ENCODE measurements around the gene SDHB. TPM values are rescaled to one million over a fixed set of nuclear protein-coding genes. Genes with fewer than 3 reads are reported as not detected.

The SDHB gene
- total RNA-seq, 1 donor from 2014 or later = 69.0 TPM

DNA sequence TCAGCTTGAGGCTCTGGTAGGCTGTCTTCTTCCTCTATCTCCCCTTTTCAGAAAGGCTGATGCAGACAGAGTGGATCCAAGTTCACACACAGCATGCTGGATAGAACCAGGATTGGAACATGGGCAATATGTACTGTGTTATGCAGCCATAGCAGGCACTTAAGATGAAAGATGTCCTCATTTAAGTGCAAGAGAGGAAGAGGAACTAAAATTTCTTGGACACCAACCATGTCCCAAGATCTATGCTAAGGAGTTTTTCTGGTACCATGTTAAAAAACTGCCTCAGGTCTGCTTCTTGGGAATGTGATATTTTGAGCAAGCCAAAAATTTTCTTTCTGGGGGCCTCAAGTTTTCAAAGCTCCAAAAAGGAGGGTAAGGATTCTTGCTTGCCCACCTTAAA lies 1.2 kb downstream of the SDHB start:
- Mint-ChIP-seq H3K9me3 (ENCODE audit: unreplicated experiment) (no peaks in the 10 kb centered on the region), H3K27me3 (ENCODE audit: unreplicated experiment) (no peaks in the 10 kb centered on the region), H3K4me3 (ENCODE audit: unreplicated experiment) (peak overlapping the region; percentile 100), H3K4me1 (ENCODE audit: unreplicated experiment) (peaks cover 23% of the 10 kb centered on the region), H3K27ac (ENCODE audit: unreplicated experiment) (no peak overlapping the region), H3K36me3 (ENCODE audit: unreplicated experiment) (peaks cover 5% of the 10 kb centered on the region)
- TF ChIP-seq, protein P1, sequence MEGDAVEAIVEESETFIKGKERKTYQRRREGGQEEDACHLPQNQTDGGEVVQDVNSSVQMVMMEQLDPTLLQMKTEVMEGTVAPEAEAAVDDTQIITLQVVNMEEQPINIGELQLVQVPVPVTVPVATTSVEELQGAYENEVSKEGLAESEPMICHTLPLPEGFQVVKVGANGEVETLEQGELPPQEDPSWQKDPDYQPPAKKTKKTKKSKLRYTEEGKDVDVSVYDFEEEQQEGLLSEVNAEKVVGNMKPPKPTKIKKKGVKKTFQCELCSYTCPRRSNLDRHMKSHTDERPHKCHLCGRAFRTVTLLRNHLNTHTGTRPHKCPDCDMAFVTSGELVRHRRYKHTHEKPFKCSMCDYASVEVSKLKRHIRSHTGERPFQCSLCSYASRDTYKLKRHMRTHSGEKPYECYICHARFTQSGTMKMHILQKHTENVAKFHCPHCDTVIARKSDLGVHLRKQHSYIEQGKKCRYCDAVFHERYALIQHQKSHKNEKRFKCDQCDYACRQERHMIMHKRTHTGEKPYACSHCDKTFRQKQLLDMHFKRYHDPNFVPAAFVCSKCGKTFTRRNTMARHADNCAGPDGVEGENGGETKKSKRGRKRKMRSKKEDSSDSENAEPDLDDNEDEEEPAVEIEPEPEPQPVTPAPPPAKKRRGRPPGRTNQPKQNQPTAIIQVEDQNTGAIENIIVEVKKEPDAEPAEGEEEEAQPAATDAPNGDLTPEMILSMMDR (IDR thresholded peaks at IDR 0.05) = no peak
- no peak for DNase-seq (ENCODE audit: extremely low spot score, unreplicated experiment)

GRCh38 chr1:17052038-17052437 lies 1.8 kb downstream of the SDHB start:
- Mint-ChIP-seq H3K27ac (ENCODE audit: unreplicated experiment) (no peak overlapping the region), H3K4me1 (ENCODE audit: unreplicated experiment) (peaks cover 23% of the 10 kb centered on the region), H3K4me3 (ENCODE audit: unreplicated experiment) (peak overlapping the region; percentile 100), H3K9me3 (ENCODE audit: unreplicated experiment) (no peaks in the 10 kb centered on the region), H3K27me3 (ENCODE audit: unreplicated experiment) (no peaks in the 10 kb centered on the region), H3K36me3 (ENCODE audit: unreplicated experiment) (peaks cover 5% of the 10 kb centered on the region)
- DNase-seq (ENCODE audit: extremely low spot score, unreplicated experiment) = no peak
- TF ChIP-seq, protein P1 (IDR thresholded peaks at IDR 0.05) = no peak

- Mint-ChIP-seq H3K36me3 (ENCODE audit: unreplicated experiment) (peaks cover 15% of the 10 kb centered on the region), H3K4me3 (ENCODE audit: unreplicated experiment) (no peak overlapping the region), H3K27ac (ENCODE audit: unreplicated experiment) (no peak overlapping the region), H3K27me3 (ENCODE audit: unreplicated experiment) (no peaks in the 10 kb centered on the region), H3K4me1 (ENCODE audit: unreplicated experiment) (peaks cover 18% of the 10 kb centered on the region), H3K9me3 (ENCODE audit: unreplicated experiment) (no peaks in the 10 kb centered on the region)
- no peak for DNase-seq (ENCODE audit: extremely low spot score, unreplicated experiment)
- TF ChIP-seq, protein P1 (IDR thresholded peaks at IDR 0.05) = no peak
Measured at GRCh38 chr1:17047924-17048323, 5.9 kb downstream of the SDHB start.

DNA sequence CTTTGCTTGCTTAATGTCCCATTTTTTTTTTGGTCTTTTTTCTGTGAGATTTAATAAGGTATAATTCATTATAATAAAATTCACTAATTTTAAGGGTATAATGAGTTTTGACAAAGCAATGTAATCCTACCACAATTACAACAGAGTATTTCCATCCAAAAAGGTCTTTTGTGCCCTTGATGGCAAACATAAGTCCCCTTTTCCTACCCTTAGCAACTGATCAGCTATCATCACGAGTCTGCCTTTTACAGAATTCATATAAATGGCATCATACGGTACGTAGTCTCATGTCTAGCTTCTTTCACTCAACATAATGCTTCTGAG lies 7.5 kb downstream of the SDHB start:
- H3K9me3 Mint-ChIP-seq (ENCODE audit: unreplicated experiment) = no peaks in the 10 kb centered on the region
- TF ChIP-seq, protein P1 (IDR thresholded peaks at IDR 0.05) = no peak

DNA sequence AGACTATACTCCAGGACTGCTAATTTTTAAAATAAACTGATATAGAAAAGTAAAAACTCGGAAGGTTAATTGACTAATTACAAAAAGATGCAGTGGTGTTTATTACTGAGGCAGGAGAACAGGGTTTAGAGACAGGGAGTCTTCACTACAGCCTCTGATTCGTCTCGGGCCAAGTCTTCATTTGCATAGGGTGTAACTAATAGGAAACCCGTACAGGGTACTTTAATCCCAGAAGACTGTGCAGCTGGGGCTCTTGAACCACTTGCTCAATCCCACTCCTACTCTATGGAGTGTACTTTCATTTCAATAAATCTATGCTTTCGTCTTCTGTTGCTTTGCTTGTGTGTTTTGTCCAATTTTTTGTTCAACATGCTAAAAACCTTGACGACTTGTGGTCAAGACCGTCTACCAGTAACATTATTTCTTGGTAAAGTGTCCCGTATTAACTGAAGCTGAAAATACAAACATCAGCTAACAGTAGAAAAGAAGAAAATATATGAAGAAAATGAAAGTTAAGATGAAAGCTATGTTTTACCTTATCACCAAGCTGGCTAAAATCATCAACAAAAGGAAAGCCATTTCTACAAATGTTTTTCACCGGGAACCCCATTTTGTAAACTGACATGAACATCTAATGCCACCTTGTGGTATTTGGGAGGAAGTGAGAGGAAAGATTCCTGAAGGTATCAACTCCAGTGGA lies 8.0 kb downstream of the SDHB start:
- no peaks in the 10 kb centered on the region for H3K27me3 Mint-ChIP-seq (ENCODE audit: unreplicated experiment)
- peak overlapping the region; percentile 56 for H3K4me3 Mint-ChIP-seq (ENCODE audit: unreplicated experiment)
- TF ChIP-seq, protein P1 (IDR thresholded peaks at IDR 0.05) = peak; percentile 83
- H3K9me3 Mint-ChIP-seq (ENCODE audit: unreplicated experiment) = no peaks in the 10 kb centered on the region
- H3K4me1 Mint-ChIP-seq (ENCODE audit: unreplicated experiment) = peaks cover 6% of the 10 kb centered on the region
- H3K27ac Mint-ChIP-seq (ENCODE audit: unreplicated experiment) = peak overlapping the region; percentile 68
- no peak for DNase-seq (ENCODE audit: extremely low spot score, unreplicated experiment)
- H3K36me3 Mint-ChIP-seq (ENCODE audit: unreplicated experiment) = peaks cover 17% of the 10 kb centered on the region

More for the DNA sequence above, 7.5 kb downstream of the SDHB start:
- Mint-ChIP-seq H3K36me3 (ENCODE audit: unreplicated experiment) (peaks cover 20% of the 10 kb centered on the region), H3K4me3 (ENCODE audit: unreplicated experiment) (no peak overlapping the region), H3K27ac (ENCODE audit: unreplicated experiment) (no peak overlapping the region), H3K27me3 (ENCODE audit: unreplicated experiment) (no peaks in the 10 kb centered on the region), H3K4me1 (ENCODE audit: unreplicated experiment) (peaks cover 9% of the 10 kb centered on the region)
- no peak for DNase-seq (ENCODE audit: extremely low spot score, unreplicated experiment)
